ENCODE measurements around the gene ANAPC13. TPM values are rescaled to one million over a fixed set of nuclear protein-coding genes. Genes with fewer than 3 reads are reported as not detected.
A peak's percentile ranks its signal among the peaks of the same experiment; 100 is the strongest.

Gene ANAPC13, protein sequence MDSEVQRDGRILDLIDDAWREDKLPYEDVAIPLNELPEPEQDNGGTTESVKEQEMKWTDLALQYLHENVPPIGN
- 10 to 100 TPM; 15.7 to 33.0 TPM for polyA plus RNA-seq

- H3K4me3 ChIP-seq (ENCODE audit: low read depth in 1 of 2, low read length in 2 of 2), result peak within 1 kb of the TSS; percentile 90 to 98
- H3K4me1 ChIP-seq (ENCODE audit: control insufficient read depth in 2 of 2, insufficient read depth in 2 of 2, low read length in 1 of 2), result no peaks in the 10 kb centered on the region
- no peaks in the 10 kb centered on the region for H3K9me3 ChIP-seq (ENCODE audit: control insufficient read depth in 2 of 2, insufficient read depth in 1 of 2, low read depth in 1 of 2, low read length in 1 of 2)
- H3K27me3 ChIP-seq (ENCODE audit: control insufficient read depth in 1 of 2, insufficient read depth in 2 of 2, low read length in 2 of 2), result no peaks in the 10 kb centered on the region
- WGBS, 2 donors, result 0% methylated on average over 79 to 81 of the region's 81 CpGs
- H3K27ac ChIP-seq (ENCODE audit: low read depth in 2 of 2, low read length in 1 of 2), result peak within 1 kb of the TSS; percentile 91 to 99
- peaks cover 0 to 4% of the 10 kb centered on the region in 2 donors for H3K36me3 ChIP-seq (ENCODE audit: control insufficient read depth in 2 of 2, insufficient read depth in 2 of 2, low read length in 1 of 2)
These were observed at the start of gene ANAPC13, which contains the start of gene CEP63 for GRCh38 chr3:134485718-134486576. Gene ANAPC13, minus strand, starts transcription at chr3:134485985. Its CDS starts 3,081 bp downstream, at chr3:134482904. Gene CEP63, plus strand, starts transcription at chr3:134486057. Its CDS starts 9,264 bp downstream, at chr3:134495321.

- Histone ChIP-seq H3K4me3 (ENCODE audit: low read depth in 1 of 2, low read length in 2 of 2) (no peak overlapping the region), H3K36me3 (ENCODE audit: control insufficient read depth in 2 of 2, insufficient read depth in 2 of 2, low read length in 1 of 2) (peaks cover 4 to 6% of the 10 kb centered on the region in 2 donors), H3K4me1 (ENCODE audit: control insufficient read depth in 2 of 2, insufficient read depth in 2 of 2, low read length in 1 of 2) (no peaks in the 10 kb centered on the region), H3K27me3 (ENCODE audit: control insufficient read depth in 1 of 2, insufficient read depth in 2 of 2, low read length in 2 of 2) (no peaks in the 10 kb centered on the region), H3K27ac (ENCODE audit: low read depth in 2 of 2, low read length in 1 of 2) (no peak overlapping the region), H3K9me3 (ENCODE audit: control insufficient read depth in 2 of 2, insufficient read depth in 1 of 2, low read depth in 1 of 2, low read length in 1 of 2) (no peaks in the 10 kb centered on the region)
- WGBS, 2 donors, result 93 to 96% methylated on average over 4 of the region's 4 CpGs
These were observed 49.6 kb upstream of the ANAPC13 start for GRCh38 chr3:134535186-134535970.

DNA sequence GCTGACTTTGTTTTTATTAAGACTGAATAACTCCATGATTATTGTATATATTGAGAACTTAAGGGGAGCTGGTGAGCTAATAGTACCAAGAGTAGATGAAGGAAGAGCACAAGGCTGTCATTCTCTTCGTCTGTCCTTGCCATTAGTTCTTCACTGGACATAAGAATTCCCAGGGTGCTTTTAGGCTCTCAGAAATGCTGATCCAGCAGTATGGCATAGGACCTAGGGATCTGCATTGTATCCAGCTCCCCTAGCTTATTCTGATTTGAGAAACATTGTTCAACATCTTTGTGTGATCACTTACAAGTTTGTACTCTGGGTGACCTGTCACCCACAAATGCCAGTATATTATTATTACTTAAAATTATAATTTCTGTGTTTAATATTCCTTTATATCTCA, 47.7 kb upstream of the ANAPC13 start:
- Histone ChIP-seq H3K27me3 (ENCODE audit: control insufficient read depth in 1 of 2, insufficient read depth in 2 of 2, low read length in 2 of 2) (no peaks in the 10 kb centered on the region), H3K4me1 (ENCODE audit: control insufficient read depth in 2 of 2, insufficient read depth in 2 of 2, low read length in 1 of 2) (no peaks in the 10 kb centered on the region), H3K4me3 (ENCODE audit: low read depth in 1 of 2, low read length in 2 of 2) (no peak overlapping the region), H3K9me3 (ENCODE audit: control insufficient read depth in 2 of 2, insufficient read depth in 1 of 2, low read depth in 1 of 2, low read length in 1 of 2) (no peaks in the 10 kb centered on the region), H3K36me3 (ENCODE audit: control insufficient read depth in 2 of 2, insufficient read depth in 2 of 2, low read length in 1 of 2) (peaks cover 4 to 6% of the 10 kb centered on the region in 2 donors), H3K27ac (ENCODE audit: low read depth in 2 of 2, low read length in 1 of 2) (no peak overlapping the region)
- 87 to 89% methylated on average over 1 of the region's 1 CpG for WGBS, 2 donors

DNA sequence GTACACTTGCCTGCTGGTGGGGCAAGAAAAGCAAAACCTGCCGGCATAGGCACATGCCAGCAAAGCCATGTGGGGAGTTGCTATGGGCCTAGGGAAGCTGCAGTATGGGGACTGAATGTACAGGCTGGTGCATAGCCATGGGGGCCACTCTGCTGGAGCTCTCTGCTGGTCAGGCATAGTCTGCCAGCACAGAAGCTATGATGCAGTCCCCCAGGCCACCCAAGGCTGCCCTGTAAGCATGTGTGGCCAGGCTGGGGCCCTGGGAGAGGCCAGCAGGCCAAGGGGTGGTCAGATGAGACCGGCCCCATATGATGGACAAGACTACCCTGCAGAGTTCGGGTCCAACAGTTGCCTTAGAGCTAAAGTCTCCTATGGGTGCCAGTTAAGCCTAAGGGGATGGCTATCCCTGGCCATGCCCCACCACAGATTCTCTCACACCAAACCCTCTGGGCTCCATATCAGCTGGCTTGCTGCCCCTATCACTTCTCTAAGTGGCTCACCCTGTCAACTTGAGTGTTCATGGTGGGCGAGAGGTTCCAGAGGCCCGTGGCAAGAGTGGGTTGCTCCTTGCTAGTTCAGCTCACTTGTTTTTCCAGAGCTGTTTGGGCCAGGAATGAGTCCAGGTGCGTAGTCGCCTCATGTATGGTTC, 41.9 kb upstream of the ANAPC13 start:
- Histone ChIP-seq H3K4me1 (ENCODE audit: control insufficient read depth in 2 of 2, insufficient read depth in 2 of 2, low read length in 1 of 2) (peaks cover 0 to 3% of the 10 kb centered on the region in 2 donors), H3K36me3 (ENCODE audit: control insufficient read depth in 2 of 2, insufficient read depth in 2 of 2, low read length in 1 of 2) (peaks cover 0 to 5% of the 10 kb centered on the region in 2 donors), H3K27me3 (ENCODE audit: control insufficient read depth in 1 of 2, insufficient read depth in 2 of 2, low read length in 2 of 2) (no peaks in the 10 kb centered on the region), H3K4me3 (ENCODE audit: low read depth in 1 of 2, low read length in 2 of 2) (no peak overlapping the region), H3K9me3 (ENCODE audit: control insufficient read depth in 2 of 2, insufficient read depth in 1 of 2, low read depth in 1 of 2, low read length in 1 of 2) (no peaks in the 10 kb centered on the region), H3K27ac (ENCODE audit: low read depth in 2 of 2, low read length in 1 of 2) (no peak overlapping the region)
- WGBS, 2 donors, result 97 to 98% methylated on average over 7 of the region's 7 CpGs

GRCh38 chr3:134527037-134527436, 41.3 kb upstream of the ANAPC13 start:
- Histone ChIP-seq H3K27me3 (ENCODE audit: control insufficient read depth in 1 of 2, insufficient read depth in 2 of 2, low read length in 2 of 2) (no peaks in the 10 kb centered on the region), H3K4me1 (ENCODE audit: control insufficient read depth in 2 of 2, insufficient read depth in 2 of 2, low read length in 1 of 2) (peaks cover 0 to 3% of the 10 kb centered on the region in 2 donors), H3K36me3 (ENCODE audit: control insufficient read depth in 2 of 2, insufficient read depth in 2 of 2, low read length in 1 of 2) (peaks cover 0 to 5% of the 10 kb centered on the region in 2 donors), H3K27ac (ENCODE audit: low read depth in 2 of 2, low read length in 1 of 2) (no peak overlapping the region), H3K4me3 (ENCODE audit: low read depth in 1 of 2, low read length in 2 of 2) (no peak overlapping the region), H3K9me3 (ENCODE audit: control insufficient read depth in 2 of 2, insufficient read depth in 1 of 2, low read depth in 1 of 2, low read length in 1 of 2) (no peaks in the 10 kb centered on the region)
- WGBS, 2 donors, result 96 to 100% methylated on average over 4 of the region's 4 CpGs

- no peak overlapping the region for H3K27ac ChIP-seq (ENCODE audit: low read depth in 2 of 2, low read length in 1 of 2)
- H3K4me1 ChIP-seq (ENCODE audit: control insufficient read depth in 2 of 2, insufficient read depth in 2 of 2, low read length in 1 of 2), result peaks cover 0 to 3% of the 10 kb centered on the region in 2 donors
- no peaks in the 10 kb centered on the region for H3K9me3 ChIP-seq (ENCODE audit: control insufficient read depth in 2 of 2, insufficient read depth in 1 of 2, low read depth in 1 of 2, low read length in 1 of 2)
- H3K4me3 ChIP-seq (ENCODE audit: low read depth in 1 of 2, low read length in 2 of 2), result no peak overlapping the region
- 86 to 93% methylated on average over 1 of the region's 1 CpG for WGBS, 2 donors
- H3K27me3 ChIP-seq (ENCODE audit: control insufficient read depth in 1 of 2, insufficient read depth in 2 of 2, low read length in 2 of 2), result no peaks in the 10 kb centered on the region
- H3K36me3 ChIP-seq (ENCODE audit: control insufficient read depth in 2 of 2, insufficient read depth in 2 of 2, low read length in 1 of 2), result peaks cover 0 to 5% of the 10 kb centered on the region in 2 donors
These were observed 40.5 kb upstream of the ANAPC13 start for GRCh38 chr3:134526319-134526718.

DNA sequence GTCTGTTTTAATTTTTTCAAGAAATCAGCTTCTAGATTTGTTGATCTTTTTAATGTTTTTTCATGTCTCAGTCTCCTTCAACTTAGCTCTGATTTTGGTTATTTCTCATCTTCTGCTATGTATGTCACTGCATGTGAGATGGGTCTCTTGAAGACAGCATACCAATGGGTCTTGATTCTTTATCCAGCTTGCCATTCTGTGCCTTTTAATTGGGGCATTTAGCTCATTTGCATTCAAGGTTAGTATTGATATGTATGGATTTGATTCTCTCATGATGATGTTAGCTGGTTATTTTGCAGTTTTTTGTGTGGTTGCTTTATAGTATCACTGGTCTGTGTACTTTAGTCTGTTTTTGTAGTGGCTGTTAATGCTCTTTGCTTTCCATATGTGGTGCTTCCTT, 39.5 kb upstream of the ANAPC13 start:
- no peak overlapping the region for H3K4me3 ChIP-seq (ENCODE audit: low read depth in 1 of 2, low read length in 2 of 2)
- no peak overlapping the region for H3K27ac ChIP-seq (ENCODE audit: low read depth in 2 of 2, low read length in 1 of 2)
- H3K9me3 ChIP-seq (ENCODE audit: control insufficient read depth in 2 of 2, insufficient read depth in 1 of 2, low read depth in 1 of 2, low read length in 1 of 2), result no peaks in the 10 kb centered on the region
- H3K36me3 ChIP-seq (ENCODE audit: control insufficient read depth in 2 of 2, insufficient read depth in 2 of 2, low read length in 1 of 2), result peaks cover 0 to 5% of the 10 kb centered on the region in 2 donors
- H3K27me3 ChIP-seq (ENCODE audit: control insufficient read depth in 1 of 2, insufficient read depth in 2 of 2, low read length in 2 of 2), result no peaks in the 10 kb centered on the region
- H3K4me1 ChIP-seq (ENCODE audit: control insufficient read depth in 2 of 2, insufficient read depth in 2 of 2, low read length in 1 of 2), result peaks cover 0 to 3% of the 10 kb centered on the region in 2 donors

DNA sequence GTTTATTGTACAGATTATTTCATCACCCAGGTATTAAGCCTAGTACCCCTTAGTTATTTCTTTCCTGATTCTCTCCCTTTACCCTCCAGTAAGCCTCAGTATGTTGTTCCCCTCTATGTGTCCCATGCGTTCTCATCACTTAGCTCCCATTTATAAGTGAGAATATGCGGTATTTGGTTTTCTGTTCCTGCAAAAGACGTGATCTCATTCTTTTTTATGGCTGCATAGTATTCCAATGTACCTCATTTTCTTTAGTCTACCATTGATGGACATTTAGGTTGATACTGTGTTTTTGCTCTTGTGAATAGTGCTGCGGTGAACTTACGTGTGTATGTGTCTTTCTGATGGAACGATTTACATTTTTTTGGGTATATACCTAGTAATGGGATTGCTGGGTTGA, 36.8 kb upstream of the ANAPC13 start:
- Histone ChIP-seq H3K27me3 (ENCODE audit: control insufficient read depth in 1 of 2, insufficient read depth in 2 of 2, low read length in 2 of 2) (no peaks in the 10 kb centered on the region), H3K27ac (ENCODE audit: low read depth in 2 of 2, low read length in 1 of 2) (no peak overlapping the region), H3K9me3 (ENCODE audit: control insufficient read depth in 2 of 2, insufficient read depth in 1 of 2, low read depth in 1 of 2, low read length in 1 of 2) (no peaks in the 10 kb centered on the region), H3K36me3 (ENCODE audit: control insufficient read depth in 2 of 2, insufficient read depth in 2 of 2, low read length in 1 of 2) (peaks cover 0 to 5% of the 10 kb centered on the region in 2 donors), H3K4me3 (ENCODE audit: low read depth in 1 of 2, low read length in 2 of 2) (no peak overlapping the region), H3K4me1 (ENCODE audit: control insufficient read depth in 2 of 2, insufficient read depth in 2 of 2, low read length in 1 of 2) (peaks cover 0 to 3% of the 10 kb centered on the region in 2 donors)
- 98 to 100% methylated on average over 6 of the region's 6 CpGs for WGBS, 2 donors

- Histone ChIP-seq H3K27ac (ENCODE audit: low read depth in 2 of 2, low read length in 1 of 2) (no peak overlapping the region), H3K4me3 (ENCODE audit: low read depth in 1 of 2, low read length in 2 of 2) (no peak overlapping the region), H3K9me3 (ENCODE audit: control insufficient read depth in 2 of 2, insufficient read depth in 1 of 2, low read depth in 1 of 2, low read length in 1 of 2) (no peaks in the 10 kb centered on the region), H3K27me3 (ENCODE audit: control insufficient read depth in 1 of 2, insufficient read depth in 2 of 2, low read length in 2 of 2) (no peaks in the 10 kb centered on the region), H3K4me1 (ENCODE audit: control insufficient read depth in 2 of 2, insufficient read depth in 2 of 2, low read length in 1 of 2) (no peaks in the 10 kb centered on the region), H3K36me3 (ENCODE audit: control insufficient read depth in 2 of 2, insufficient read depth in 2 of 2, low read length in 1 of 2) (no peaks in the 10 kb centered on the region)
These were observed 32.0 kb upstream of the ANAPC13 start for GRCh38 chr3:134517791-134518190.
